ENCODE data around the gene FBXW9.
A peak's percentile ranks its signal among the peaks of the same experiment; 100 is the strongest.
"Not testable (repeated sequence)": the region's sequence is repeated elsewhere in the genome, so short reads cannot be mapped to it uniquely, and the experiment has no call there.

Gene FBXW9

GRCh38 chr19:12696366-12697335 is at the start of gene FBXW9:
FBXW9 (minus strand) TSS chr19:12696631; CDS start chr19:12696581, 50 bp downstream.
- peak; percentile 95 for DNase-seq

DNA sequence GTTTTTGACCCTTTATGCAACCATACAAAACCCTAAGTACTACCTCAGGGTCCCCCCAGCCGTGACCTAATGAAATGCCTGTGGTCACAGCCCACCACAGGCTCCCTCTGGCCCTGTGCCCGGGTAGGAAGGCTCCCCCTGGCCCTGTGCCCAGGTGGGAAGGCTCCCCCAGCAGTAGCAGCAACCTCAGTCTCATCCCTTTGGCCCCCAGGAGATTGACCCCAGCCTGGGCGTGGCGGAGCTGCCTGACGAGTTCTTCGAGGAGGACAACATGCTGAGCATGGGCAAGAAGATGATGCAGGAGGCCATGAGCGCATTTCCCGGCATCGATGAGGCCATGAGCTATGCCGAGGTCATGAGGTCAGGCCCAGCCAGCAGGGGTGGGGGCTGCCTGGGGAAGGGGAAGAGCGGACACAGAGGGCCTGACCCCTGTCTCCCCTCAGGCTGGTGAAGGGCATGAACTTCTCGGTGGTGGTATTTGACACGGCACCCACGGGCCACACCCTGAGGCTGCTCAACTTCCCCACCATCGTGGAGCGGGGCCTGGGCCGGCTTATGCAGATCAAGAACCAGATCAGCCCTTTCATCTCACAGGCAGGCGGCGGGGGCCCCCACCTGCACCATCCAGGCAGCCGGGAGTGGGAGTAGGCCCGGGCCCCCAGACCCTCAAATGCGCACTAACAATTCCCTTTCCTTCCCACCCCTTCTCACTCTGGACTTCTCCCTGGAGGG is 48.9 kb upstream of the FBXW9 start:
- no peak for DNase-seq

DNA sequence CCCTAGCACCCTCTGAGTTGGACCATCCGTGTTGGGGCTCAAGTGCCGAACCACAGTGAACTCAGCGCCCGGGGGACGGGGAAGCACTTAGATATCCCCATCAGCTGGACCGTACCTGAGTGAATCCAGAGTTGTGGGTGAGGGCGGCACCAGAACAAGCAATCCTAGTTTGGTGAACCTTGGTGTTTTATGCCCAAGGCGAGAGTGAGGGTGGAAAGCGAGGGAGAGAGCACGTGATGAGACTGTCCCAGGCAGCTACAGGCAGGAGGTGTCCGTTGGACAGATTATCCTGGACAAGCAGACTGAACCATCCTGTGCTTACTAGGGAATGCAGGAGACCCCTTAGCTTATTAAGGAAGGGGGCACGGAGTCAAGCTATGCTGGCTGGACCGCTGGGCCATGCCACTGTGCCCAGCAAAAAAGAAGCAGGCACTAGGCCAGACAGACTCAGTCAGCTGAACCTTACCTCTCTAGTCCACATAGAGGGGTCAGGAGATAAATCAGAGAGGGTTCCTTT is 41.5 kb upstream of the FBXW9 start:
- DNase-seq = no peak

DNA sequence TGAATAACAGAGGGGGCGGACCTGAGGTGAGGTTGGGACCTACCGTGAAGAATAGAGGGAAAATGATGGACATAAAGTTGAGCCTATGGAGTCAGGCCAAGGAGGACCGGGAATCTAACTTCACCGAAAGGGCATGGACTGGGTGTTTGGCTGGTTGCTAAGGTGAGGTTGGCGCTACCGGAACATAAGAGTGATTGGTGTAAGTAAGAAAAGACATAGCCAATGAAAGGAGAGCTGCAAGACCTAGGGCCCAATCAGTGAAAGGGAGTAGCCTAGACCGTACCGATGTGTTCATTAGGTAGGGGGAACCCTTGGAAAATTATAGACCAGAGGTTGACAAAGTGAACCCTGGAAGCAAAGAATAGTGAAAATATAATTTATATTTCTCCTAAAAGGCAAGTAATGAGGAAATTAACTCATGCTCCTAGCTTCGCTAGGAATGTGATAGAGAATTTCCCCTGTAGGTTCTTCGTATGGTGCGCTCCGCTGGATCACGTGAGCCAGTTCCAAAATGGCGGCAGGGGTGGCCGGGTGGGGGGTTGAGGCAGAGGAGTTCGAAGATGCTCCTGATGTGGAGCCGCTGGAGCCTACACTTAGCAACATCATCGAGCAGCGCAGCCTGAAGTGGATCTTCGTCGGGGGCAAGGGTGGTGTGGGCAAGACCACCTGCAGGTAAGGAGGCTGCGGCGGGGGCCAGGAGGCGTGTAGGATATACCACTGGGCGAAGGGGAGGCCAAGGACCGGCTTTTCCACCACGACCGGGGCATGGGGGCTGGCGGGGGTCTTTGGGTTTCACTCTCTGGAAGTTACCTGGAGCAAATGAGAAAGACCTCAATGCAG is 40.8 kb upstream of the FBXW9 start, which contains the start of gene GET3:
TSS of gene GET3 (plus strand) at position 503 of the 840 bp plus-strand sequence. CDS start at position 512, 9 bp downstream.
- DNase-seq = peak; percentile 78

GRCh38 chr19:12733369-12734214 is 37.2 kb upstream of the FBXW9 start:
- peak; percentile 52 for DNase-seq

DNA sequence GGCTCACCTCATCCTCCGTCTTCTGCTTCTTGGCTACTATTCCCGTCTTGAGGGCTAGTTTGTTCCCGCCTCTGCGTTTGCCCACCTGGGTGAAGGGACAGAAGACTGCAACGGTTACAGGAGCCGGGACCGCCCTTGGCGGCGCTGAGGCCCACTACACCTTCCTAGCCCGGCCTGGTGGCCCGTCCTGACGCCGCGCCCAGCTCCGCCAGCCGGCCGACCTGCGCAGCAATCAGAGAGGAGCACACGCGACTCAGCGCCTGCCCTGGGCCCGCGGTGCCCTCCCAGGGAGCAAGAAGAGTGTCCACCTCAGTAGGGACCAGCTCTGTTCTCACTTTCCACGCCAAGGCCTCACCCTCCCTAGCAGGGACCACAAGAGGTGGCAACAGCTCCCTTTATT is 34.9 kb upstream of the FBXW9 start:
- DNase-seq = no peak

DNA sequence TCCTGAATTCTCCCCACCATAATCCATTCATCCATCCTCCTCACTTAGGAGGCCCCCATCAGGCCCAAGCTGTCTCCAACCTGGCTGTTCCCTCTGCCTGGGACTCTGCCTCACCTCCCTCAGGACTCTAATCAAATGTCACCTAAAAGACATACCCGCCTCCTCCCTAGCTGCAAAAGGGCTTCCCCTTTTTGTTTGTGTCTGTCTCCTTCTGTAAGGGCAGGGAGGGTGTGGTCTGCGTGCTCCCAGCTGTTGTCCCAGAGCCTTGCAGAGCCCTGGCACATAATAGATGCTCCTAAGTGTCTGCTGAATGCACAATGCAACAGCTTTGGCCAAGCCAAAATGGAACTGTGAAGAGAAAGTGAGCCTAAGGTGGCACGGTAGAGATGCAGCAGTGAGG is 33.6 kb upstream of the FBXW9 start:
- DNase-seq = no peak

DNA sequence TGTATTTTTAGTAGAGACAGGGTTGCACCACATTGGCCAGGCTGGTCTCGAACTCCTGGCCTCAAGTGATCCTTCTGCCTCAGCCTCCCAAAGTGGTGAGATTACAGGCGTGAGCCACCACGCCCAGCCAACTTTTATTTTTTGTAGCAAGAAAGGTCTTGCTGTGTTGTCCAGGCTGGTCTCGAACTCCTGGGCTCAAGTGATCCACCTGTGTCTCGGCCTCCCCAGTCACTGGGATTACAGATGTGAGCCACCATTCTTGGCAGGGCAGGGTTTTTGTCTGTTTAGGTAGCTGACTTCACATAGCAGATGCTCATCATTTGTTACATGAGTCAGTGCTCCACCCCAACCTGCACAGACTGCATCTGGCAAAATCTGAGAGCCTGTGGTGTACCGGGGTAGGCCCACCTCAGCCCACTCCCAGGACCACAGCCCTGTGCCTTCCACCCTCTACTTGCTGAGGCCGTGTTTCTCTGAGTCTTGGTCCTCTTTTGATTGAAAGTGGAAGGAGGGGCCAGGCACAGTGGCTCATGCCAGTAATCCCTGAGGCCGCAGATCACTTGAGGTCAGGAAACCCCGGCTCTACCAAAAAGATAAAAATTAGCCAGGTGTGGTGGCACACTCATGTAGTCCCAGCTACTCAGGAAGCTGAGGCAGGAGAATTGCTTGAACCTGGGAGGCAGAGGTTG is 31.5 kb upstream of the FBXW9 start:
- DNase-seq = no peak

DNA sequence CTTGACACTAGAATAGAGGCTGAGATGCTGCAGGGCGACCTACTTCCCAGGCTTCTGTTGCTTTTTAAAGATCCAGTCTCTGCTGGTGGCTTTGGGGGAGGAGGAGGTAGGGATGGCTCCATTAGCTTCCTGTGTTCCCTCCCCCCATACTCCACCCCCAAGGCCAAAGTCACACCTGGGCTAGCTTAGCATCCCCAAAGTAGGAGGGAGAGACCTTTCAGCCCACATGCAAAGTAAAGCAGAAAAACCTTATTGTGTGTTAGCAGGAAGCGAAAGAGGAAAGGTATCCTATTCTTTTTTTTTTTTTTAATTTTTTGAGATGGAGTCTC is 30.5 kb upstream of the FBXW9 start:
- DNase-seq = no peak

- not testable (repeated sequence) for DNase-seq
These were observed 29.2 kb upstream of the FBXW9 start for GRCh38 chr19:12725612-12726011.

- peak; percentile 75 for DNase-seq
These were observed 27.4 kb upstream of the FBXW9 start, which contains the start of gene TNPO2 for GRCh38 chr19:12723641-12724426. TNPO2 (minus strand) TSS chr19:12723932; CDS start chr19:12720977, 2,955 bp downstream.

- DNase-seq = no peak
These were observed 26.9 kb upstream of the FBXW9 start for GRCh38 chr19:12723381-12723640.

GRCh38 chr19:12722566-12723380 is 26.3 kb upstream of the FBXW9 start:
- peak; percentile 95 for DNase-seq

DNA sequence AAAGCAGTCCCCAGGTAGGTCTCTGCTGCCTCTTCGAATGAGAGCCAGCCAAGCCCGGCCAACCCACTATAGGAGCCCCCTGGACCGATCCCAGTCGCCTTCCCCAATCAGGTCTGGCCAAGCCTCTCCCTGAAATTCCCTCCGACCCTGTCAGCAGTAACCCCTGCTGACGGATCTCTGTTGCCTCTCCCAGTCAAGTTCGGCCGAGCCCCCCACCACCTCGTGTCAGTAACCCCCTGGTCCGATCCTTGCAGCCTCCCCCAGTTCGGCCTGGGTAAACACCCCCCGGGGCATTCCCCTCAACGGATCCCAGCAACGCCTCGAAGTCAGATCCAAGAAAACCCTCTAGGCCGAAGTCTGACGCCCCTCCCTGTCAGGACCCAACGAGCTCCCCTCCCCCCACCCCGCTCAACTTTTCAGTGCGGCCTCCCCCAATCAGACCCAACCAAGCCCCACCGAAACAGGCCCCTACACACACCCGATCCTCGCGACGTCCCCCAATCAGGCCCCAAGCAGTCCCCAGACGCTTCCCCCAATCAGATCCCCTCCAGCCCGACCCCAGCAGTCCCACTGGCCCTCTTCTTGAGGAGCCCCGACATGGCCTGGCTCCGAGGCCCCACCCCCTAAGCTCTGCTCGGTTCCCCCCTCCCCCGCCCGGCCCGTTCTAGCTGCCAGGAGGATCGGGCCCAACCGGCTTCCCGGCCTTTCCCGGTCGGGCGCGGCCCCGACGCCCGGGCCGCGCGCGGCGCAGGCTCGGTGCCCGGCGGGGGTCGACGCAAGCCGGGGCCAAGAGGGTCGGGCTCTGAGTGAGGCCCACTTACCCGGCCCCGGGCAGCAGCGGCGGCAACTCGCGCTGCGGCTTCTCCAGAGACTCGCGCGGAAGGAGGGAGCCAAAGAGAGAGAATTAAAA is 25.5 kb upstream of the FBXW9 start:
- DNase-seq = peak; percentile 59

GRCh38 chr19:12720851-12721655 is 24.6 kb upstream of the FBXW9 start:
- peak; percentile 33 for DNase-seq

GRCh38 chr19:12720296-12720695 is 23.9 kb upstream of the FBXW9 start:
- DNase-seq = no peak

DNA sequence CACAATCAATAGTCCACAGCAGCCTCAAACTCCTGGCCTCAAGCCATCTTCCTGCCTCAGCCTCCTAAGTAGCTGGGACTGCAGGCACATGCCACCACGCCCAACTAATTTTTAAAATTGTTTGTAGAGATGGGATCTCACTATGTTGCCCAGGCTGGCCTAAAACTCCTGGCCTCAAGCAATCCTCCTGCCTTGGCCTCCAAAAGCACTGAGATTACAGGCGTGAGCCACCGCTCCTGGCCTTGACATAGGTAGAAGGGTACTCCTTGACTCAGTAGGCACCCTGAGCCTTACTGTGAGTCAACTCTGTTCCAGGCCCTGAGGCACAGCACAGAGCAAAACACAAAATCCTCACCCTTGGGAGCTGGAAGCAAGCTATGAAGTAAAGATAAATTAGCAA is 19.5 kb upstream of the FBXW9 start:
- DNase-seq = no peak

Measured in CD4-positive, alpha-beta T cell treated with Interleukin-6 for 4 hours (primary cell).